DOHH2 (cell line): ENCODE results near the gene LEFTY2.

Experiments used
- H3F3A ChIP-seq: fragments of 200-600 bp; sonication (generic), shearing (Covaris generic); 2 replicates; pipeline ENCODE4 v1.6.0; 2016; ENCODE audit warnings: antibody characterized with exemption, mild to moderate bottlenecking; ENCODE audit not compliant: control insufficient read depth, insufficient read depth
- H3K27ac ChIP-seq: fragments of 200-600 bp; sonication (generic); 2 replicates; pipeline ENCODE4 v1.5.1; 2014; ENCODE audit warnings: low read depth, mild to moderate bottlenecking, low read length, moderate library complexity
- H3K27me3 ChIP-seq: fragments of 200-600 bp; sonication (generic); 2 replicates; pipeline ENCODE4 v1.6.1; 2014; ENCODE audit warnings: mild to moderate bottlenecking, low read length, mixed read lengths; ENCODE audit not compliant: control insufficient read depth
- H3K36me3 ChIP-seq: fragments of 200-600 bp; sonication (generic); 2 replicates; pipeline ENCODE4 v1.6.1; 2014; ENCODE audit warnings: mild to moderate bottlenecking, low read length, moderate library complexity, mixed read lengths; ENCODE audit not compliant: control insufficient read depth
- H3K4me1 ChIP-seq: fragments of 200-600 bp; sonication (generic); 2 replicates; pipeline ENCODE4 v1.6.1; 2014; ENCODE audit warnings: mild to moderate bottlenecking, low read length, mixed read lengths; ENCODE audit not compliant: control insufficient read depth
- H3K4me2 ChIP-seq: fragments of 200-600 bp; sonication (generic); 2 replicates; pipeline ENCODE4 v1.6.0; 2014; ENCODE audit warnings: mild to moderate bottlenecking, low read length, moderate library complexity
- H3K4me3 ChIP-seq: fragments of 200-600 bp; sonication (generic); 2 replicates; pipeline ENCODE4 v1.5.1; 2014; ENCODE audit warnings: mild to moderate bottlenecking, low read length, mixed read lengths
- H3K79me2 ChIP-seq: fragments of 200-600 bp; sonication (generic); 2 replicates; pipeline ENCODE4 v1.6.1; 2014; ENCODE audit warnings: mild to moderate bottlenecking, low read length, mixed read lengths; ENCODE audit not compliant: control insufficient read depth
- H3K9me2 ChIP-seq: fragments of 200-600 bp; sonication (generic); replicated peaks from 2 replicates; pipeline ENCODE4 v1.6.1; 2014; ENCODE audit warnings: mild to moderate bottlenecking, low read length, mixed read lengths; ENCODE audit not compliant: control insufficient read depth
- H3K9me3 ChIP-seq: fragments of 200-600 bp; sonication (generic); 2 replicates; pipeline ENCODE4 v1.6.1; 2014; ENCODE audit warnings: antibody characterized with exemption, low read length, mixed read lengths; ENCODE audit not compliant: control insufficient read depth, insufficient read depth
- H4K20me1 ChIP-seq: fragments of 200-600 bp; sonication (generic); 2 replicates; pipeline ENCODE4 v1.6.0; 2014; ENCODE audit warnings: low read depth, mild to moderate bottlenecking, antibody characterized with exemption, low read length, moderate library complexity; ENCODE audit not compliant: control insufficient read depth, insufficient read depth
- CTCF ChIP-seq: fragments of 200-600 bp; sonication (generic); IDR thresholded peaks from one replicate; pipeline ENCODE4 v1.5.1; 2014; ENCODE audit warnings: antibody characterized with exemption, mild to moderate bottlenecking, low read depth, low read length; ENCODE audit not compliant: poor library complexity, severe bottlenecking
- EZH2phosphoT487 ChIP-seq: fragments of 200-600 bp; sonication (generic); IDR thresholded peaks from 2 replicates; pipeline ENCODE4 v1.6.1; 2017; ENCODE audit warnings: borderline replicate concordance, mild to moderate bottlenecking, antibody characterized with exemption, low read length, moderate library complexity, mixed read lengths

Gene LEFTY2

GRCh38 chr1:225915538-225915991 lies 25.5 kb downstream of the LEFTY2 start:
- Histone ChIP-seq H3K4me1 (no peaks in the 10 kb centered on the region), H3K4me3 (no peak overlapping the region), H3K27me3 (no peaks in the 10 kb centered on the region), H3K36me3 (peaks cover 30% of the 10 kb centered on the region), H3K9me2 (no peaks in the 10 kb centered on the region), H4K20me1 (no peaks in the 10 kb centered on the region), H3F3A (peaks cover 3% of the 10 kb centered on the region; the same call in 1 of the 2 replicates), H3K9me3 (no peaks in the 10 kb centered on the region), H3K4me2 (no peak overlapping the region), H3K79me2 (no peaks in the 10 kb centered on the region), H3K27ac (no peak overlapping the region)
- TF ChIP-seq EZH2phosphoT487 (no peak), CTCF (no peak)

GRCh38 chr1:225914947-225915346 lies 26.1 kb downstream of the LEFTY2 start:
- H3K36me3 ChIP-seq, result peaks cover 25% of the 10 kb centered on the region
- no peaks in the 10 kb centered on the region for H3K4me1 ChIP-seq
- no peak overlapping the region for H3K4me2 ChIP-seq
- TF ChIP-seq CTCF (no peak), EZH2phosphoT487 (no peak)
- H4K20me1 ChIP-seq, result no peaks in the 10 kb centered on the region
- H3K27ac ChIP-seq, result no peak overlapping the region
- H3K9me3 ChIP-seq, result no peaks in the 10 kb centered on the region
- H3K4me3 ChIP-seq, result no peak overlapping the region
- no peaks in the 10 kb centered on the region for H3K9me2 ChIP-seq
- H3F3A ChIP-seq, result peaks cover 3% of the 10 kb centered on the region; the same call in 1 of the 2 replicates
- no peaks in the 10 kb centered on the region for H3K27me3 ChIP-seq
- no peaks in the 10 kb centered on the region for H3K79me2 ChIP-seq

- H3K27ac ChIP-seq, result no peak overlapping the region
- H3F3A ChIP-seq, result peaks cover 3% of the 10 kb centered on the region; the same call in 1 of the 2 replicates
- H3K4me1 ChIP-seq, result peaks cover 4% of the 10 kb centered on the region; the same call in 1 of the 2 replicates
- no peak for TF ChIP-seq EZH2phosphoT487
- TF ChIP-seq CTCF, result no peak
- H3K36me3 ChIP-seq, result peaks cover 19% of the 10 kb centered on the region
- H3K4me3 ChIP-seq, result no peak overlapping the region
- no peaks in the 10 kb centered on the region for H3K27me3 ChIP-seq
- H3K79me2 ChIP-seq, result no peaks in the 10 kb centered on the region
- H3K9me3 ChIP-seq, result no peaks in the 10 kb centered on the region
- no peaks in the 10 kb centered on the region for H3K9me2 ChIP-seq
- no peaks in the 10 kb centered on the region for H4K20me1 ChIP-seq
- no peak overlapping the region for H3K4me2 ChIP-seq
Measured at GRCh38 chr1:225914391-225914790, 26.6 kb downstream of the LEFTY2 start.
